ENCODE data around the gene ADCY5. TPM values are rescaled to one million over a fixed set of nuclear protein-coding genes. Genes with fewer than 3 reads are reported as not detected.
A peak's percentile ranks its signal among the peaks of the same experiment; 100 is the strongest.

The ADCY5 gene
- polyA plus RNA-seq, 3 donors = not detected

GRCh38 chr3:123380261-123380660, 68.6 kb downstream of the ADCY5 start:
- DNase-seq = no peak
- no peaks in the 10 kb centered on the region for H3K4me1 Mint-ChIP-seq
- no peaks in the 10 kb centered on the region for H3K36me3 ChIP-seq (replicated peaks in 1 of 2; ENCODE audit: control insufficient read depth in 1 of 2, insufficient read depth in 2 of 2, low read length in 2 of 2)
- no peak for TF ChIP-seq CTCF (IDR thresholded peaks at IDR 0.05)
- intact Hi-C loops (cut with micrococcal nuclease) = no loop called here
- no peak overlapping the region for H3K4me2 ChIP-seq (replicated peaks; ENCODE audit: extremely low read depth, low read length, poor library complexity, severe bottlenecking)
- no peaks in the 10 kb centered on the region for H3K36me3 Mint-ChIP-seq
- no peak overlapping the region for H3K9ac ChIP-seq (ENCODE audit: insufficient read depth, low read length, poor library complexity, severe bottlenecking)
- no peak overlapping the region for H3K4me3 Mint-ChIP-seq
- H3K4me3 ChIP-seq (replicated peaks in 1 of 3; ENCODE audit: low read depth in 2 of 3, low read length in 3 of 3) = no peak overlapping the region
- H3K27ac ChIP-seq (ENCODE audit: low read depth in 1 of 2, low read length in 2 of 2) = no peak overlapping the region
- H3K4me1 ChIP-seq (ENCODE audit: control insufficient read depth in 1 of 2, insufficient read depth in 2 of 2, low read length in 2 of 2) = no peaks in the 10 kb centered on the region
- H2AFZ ChIP-seq (ENCODE audit: insufficient read depth, low read depth, low read length, poor library complexity, severe bottlenecking) = no peak overlapping the region
- no peak overlapping the region for H3K27ac Mint-ChIP-seq
- no peaks in the 10 kb centered on the region for H4K20me1 ChIP-seq (ENCODE audit: insufficient read depth, low read length)
- no peaks in the 10 kb centered on the region for H3K79me2 ChIP-seq (ENCODE audit: insufficient read depth, low read length)
- WGBS (ENCODE audit: insufficient coverage) = 93% methylated on average over 2 of the region's 3 CpGs
- peaks cover 0 to 11% (median 5%) of the 10 kb centered on the region in 3 donors for H3K27me3 Mint-ChIP-seq (ENCODE audit: low read depth in 3 of 3)
- H3K27me3 ChIP-seq (ENCODE audit: control insufficient read depth in 2 of 2, insufficient read depth in 2 of 2, low read length in 2 of 2) = no peaks in the 10 kb centered on the region
- H3K9me3 Mint-ChIP-seq = no peaks in the 10 kb centered on the region
- no peaks in the 10 kb centered on the region for H3K9me3 ChIP-seq (replicated peaks in 1 of 2; ENCODE audit: control insufficient read depth in 1 of 2, insufficient read depth in 1 of 2, low read length in 2 of 2)

- no peaks in the 10 kb centered on the region for H3K4me1 Mint-ChIP-seq
- Histone ChIP-seq H3K4me2 (replicated peaks; ENCODE audit: extremely low read depth, low read length, poor library complexity, severe bottlenecking) (no peak overlapping the region), H3K79me2 (ENCODE audit: insufficient read depth, low read length) (no peaks in the 10 kb centered on the region), H3K4me1 (ENCODE audit: control insufficient read depth in 1 of 2, insufficient read depth in 2 of 2, low read length in 2 of 2) (no peaks in the 10 kb centered on the region), H3K4me3 (replicated peaks in 1 of 3; ENCODE audit: low read depth in 2 of 3, low read length in 3 of 3) (no peak overlapping the region), H4K20me1 (ENCODE audit: insufficient read depth, low read length) (no peaks in the 10 kb centered on the region), H3K9ac (ENCODE audit: insufficient read depth, low read length, poor library complexity, severe bottlenecking) (no peak overlapping the region), H3K27me3 (ENCODE audit: control insufficient read depth in 2 of 2, insufficient read depth in 2 of 2, low read length in 2 of 2) (no peaks in the 10 kb centered on the region), H3K9me3 (replicated peaks in 1 of 2; ENCODE audit: control insufficient read depth in 1 of 2, insufficient read depth in 1 of 2, low read length in 2 of 2) (no peaks in the 10 kb centered on the region), H3K36me3 (replicated peaks in 1 of 2; ENCODE audit: control insufficient read depth in 1 of 2, insufficient read depth in 2 of 2, low read length in 2 of 2) (no peaks in the 10 kb centered on the region), H2AFZ (ENCODE audit: insufficient read depth, low read depth, low read length, poor library complexity, severe bottlenecking) (no peak overlapping the region), H3K27ac (ENCODE audit: low read depth in 1 of 2, low read length in 2 of 2) (no peak overlapping the region)
- no peak for TF ChIP-seq CTCF (IDR thresholded peaks at IDR 0.05)
- H3K36me3 Mint-ChIP-seq = no peaks in the 10 kb centered on the region
- 96% methylated on average over 6 of the region's 11 CpGs for WGBS (ENCODE audit: insufficient coverage)
- no peak overlapping the region for H3K4me3 Mint-ChIP-seq
- peak overlapping the region in 1 of 7 donors; percentile 55 for H3K27ac Mint-ChIP-seq
- intact Hi-C loops (cut with micrococcal nuclease) = no loop called here
- H3K27me3 Mint-ChIP-seq (ENCODE audit: low read depth in 3 of 3) = peaks cover 0 to 6% (median 5%) of the 10 kb centered on the region in 3 donors
- no peak for DNase-seq
- no peaks in the 10 kb centered on the region for H3K9me3 Mint-ChIP-seq
Observed at GRCh38 chr3:123379041-123379830, 69.7 kb downstream of the ADCY5 start.

All from CD14-positive monocyte (primary cell).